Activated CD8-positive, alpha-beta T cell treated with anti-CD3 and anti-CD28 coated beads for 36 hours (primary cell): ENCODE results near the gene PTPRN2. TPM values are rescaled to one million over a fixed set of nuclear protein-coding genes. Genes with fewer than 3 reads are reported as not detected.

Experiments used
- ATAC-seq: fragments of 200-7000 bp; cut with Tn5 transposase; one replicate; pipeline ENCODE4 v1.10.0; 2021; ENCODE audit warnings: mild to moderate bottlenecking, moderate library complexity
- CTCF ChIA-PET: fragments of 350-600 bp; sonication (Branson Sonifier 250); formaldehyde crosslinking; loops from one replicate; lab custom pipeline; 2021; ENCODE audit warnings: antibody characterized with exemption; lab: Charles Lee
- POLR2A ChIA-PET: fragments of 350-600 bp; sonication (Branson Sonifier 250); formaldehyde crosslinking; loops from one replicate; lab custom pipeline; 2021; ENCODE audit warnings: antibody characterized with exemption; lab: Charles Lee
- DNase-seq: peaks from one replicate; pipeline ENCODE4 v3.0.0-alpha.2; 2020
- H3K27ac Mint-ChIP-seq: one replicate; pipeline ENCODE4 v1.8.0; 2021; ENCODE audit warnings: mild to moderate bottlenecking, mixed read lengths
- H3K27me3 Mint-ChIP-seq: one replicate; pipeline ENCODE4 v1.8.0; 2021; ENCODE audit warnings: mixed read lengths
- H3K36me3 Mint-ChIP-seq: one replicate; pipeline ENCODE4 v1.8.0; 2021; ENCODE audit warnings: low read depth, mixed read lengths
- H3K4me1 Mint-ChIP-seq: one replicate; pipeline ENCODE4 v1.8.0; 2021; ENCODE audit warnings: low read depth, mixed read lengths
- H3K4me3 Mint-ChIP-seq: one replicate; pipeline ENCODE4 v1.8.0; 2021; ENCODE audit warnings: mild to moderate bottlenecking, moderate library complexity, mixed read lengths
- H3K9me3 Mint-ChIP-seq: one replicate; pipeline ENCODE4 v1.8.0; 2021; ENCODE audit warnings: mixed read lengths
- CTCF ChIP-seq: fragments of 200-600 bp; IDR thresholded peaks from one replicate; pipeline ENCODE4 v1.8.0; 2022; ENCODE audit warnings: antibody characterized with exemption, mild to moderate bottlenecking
- intact Hi-C: fragments of 100-400 bp; cut with micrococcal nuclease; formaldehyde crosslinking; loops from one replicate; pipeline ENCODE4 v1.10.0; 2022
- total RNA-seq, 2 experiments: library from RNA; stranded (reverse); gene quantifications; one replicate each; pipeline ENCODE4 v1.2.3, GENCODE V29; 2021

Gene PTPRN2
- total RNA-seq, 2 experiments from 2014 or later = 0.49 to 0.65 TPM

- H3K9me3 Mint-ChIP-seq = no peaks in the 10 kb centered on the region
- H3K4me1 Mint-ChIP-seq = no peaks in the 10 kb centered on the region
- H3K4me3 Mint-ChIP-seq = no peak overlapping the region
- H3K27ac Mint-ChIP-seq = no peak overlapping the region
- no peak for ATAC-seq
- CTCF ChIA-PET = interaction anchor here (1.0 kb wide), 1 partner anchor 13 kb away, joined by 4 read pairs; no protein-coding TSS in a partner anchor
- no peak for TF ChIP-seq CTCF
- H3K36me3 Mint-ChIP-seq = no peaks in the 10 kb centered on the region
- H3K27me3 Mint-ChIP-seq = no peaks in the 10 kb centered on the region
- POLR2A ChIA-PET = interaction anchor here (0.9 kb wide), 1 partner anchor 142 kb away, joined by 3 read pairs; no protein-coding TSS in a partner anchor
- no peak for DNase-seq
- intact Hi-C loops = no loop called here
Observed at GRCh38 chr7:158366916-158367633, 220.5 kb downstream of the PTPRN2 start.

GRCh38 chr7:158366346-158366745, 221.3 kb downstream of the PTPRN2 start:
- TF ChIP-seq CTCF = no peak
- ChIA-PET CTCF (interaction anchor here (1.0 kb wide), 1 partner anchor 12 kb away, joined by 4 read pairs; no protein-coding TSS in a partner anchor), POLR2A (interaction anchor here (0.9 kb wide), 1 partner anchor 143 kb away, joined by 3 read pairs; no protein-coding TSS in a partner anchor)
- no peaks in the 10 kb centered on the region for H3K27me3 Mint-ChIP-seq
- ATAC-seq (no peak), DNase-seq (no peak)
- H3K9me3 Mint-ChIP-seq = no peaks in the 10 kb centered on the region
- intact Hi-C loops = no loop called here
- no peak overlapping the region for H3K27ac Mint-ChIP-seq
- H3K36me3 Mint-ChIP-seq = no peaks in the 10 kb centered on the region
- no peak overlapping the region for H3K4me3 Mint-ChIP-seq
- no peaks in the 10 kb centered on the region for H3K4me1 Mint-ChIP-seq

GRCh38 chr7:158365267-158365666, 222.4 kb downstream of the PTPRN2 start:
- ChIA-PET POLR2A (no interaction called here), CTCF (no interaction called here)
- H3K9me3 Mint-ChIP-seq = no peaks in the 10 kb centered on the region
- no peaks in the 10 kb centered on the region for H3K36me3 Mint-ChIP-seq
- no peak for TF ChIP-seq CTCF
- DNase-seq (no peak), ATAC-seq (no peak)
- H3K27me3 Mint-ChIP-seq = peaks cover 1% of the 10 kb centered on the region
- intact Hi-C loops = no loop called here
- H3K27ac Mint-ChIP-seq = no peak overlapping the region
- no peaks in the 10 kb centered on the region for H3K4me1 Mint-ChIP-seq
- H3K4me3 Mint-ChIP-seq = no peak overlapping the region

GRCh38 chr7:158364451-158364850, 223.2 kb downstream of the PTPRN2 start:
- intact Hi-C loops = no loop called here
- CTCF ChIA-PET = no interaction called here
- no peak overlapping the region for H3K27ac Mint-ChIP-seq
- H3K27me3 Mint-ChIP-seq = peaks cover 1% of the 10 kb centered on the region
- no peak for ATAC-seq
- no peaks in the 10 kb centered on the region for H3K4me1 Mint-ChIP-seq
- POLR2A ChIA-PET = no interaction called here
- no peaks in the 10 kb centered on the region for H3K9me3 Mint-ChIP-seq
- H3K4me3 Mint-ChIP-seq = no peak overlapping the region
- H3K36me3 Mint-ChIP-seq = no peaks in the 10 kb centered on the region
- no peak for TF ChIP-seq CTCF
- DNase-seq = no peak
